ENCODE data around the gene MSX2.
A peak's percentile ranks its signal among the peaks of the same experiment; 100 is the strongest.

MSX2 gene

DNA sequence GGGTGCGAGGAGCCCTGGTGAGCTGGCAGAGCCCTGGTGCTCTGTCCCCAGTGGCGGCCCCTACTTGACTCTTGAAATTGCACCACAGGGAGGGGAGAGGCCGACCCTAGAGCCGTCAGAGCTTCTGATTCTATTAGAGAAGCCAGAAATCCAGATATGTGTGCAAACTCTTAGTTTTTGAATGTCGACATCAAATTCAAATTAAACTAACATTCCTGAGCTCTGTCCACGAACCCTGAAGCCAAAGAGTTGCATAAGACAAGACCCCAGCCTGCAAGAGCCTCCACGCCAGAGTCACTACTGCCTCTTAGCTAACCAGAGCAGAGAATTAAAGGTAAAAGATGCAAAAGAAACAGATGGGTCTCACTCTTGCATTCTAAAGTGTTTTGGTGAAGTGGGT is 29.8 kb upstream of the MSX2 start:
- Histone ChIP-seq H3K9ac (ENCODE audit: low read depth, low read length) (no peak overlapping the region), H3K4me2 (ENCODE audit: low read length) (no peak overlapping the region), H3K27me3 (ENCODE audit: control insufficient read depth, insufficient read depth, low read length) (peaks cover 25% of the 10 kb centered on the region), H3K9me3 (replicated peaks; ENCODE audit: low read length) (no peaks in the 10 kb centered on the region), H3K4me1 (ENCODE audit: control insufficient read depth, insufficient read depth, low read length) (no peaks in the 10 kb centered on the region), H3K36me3 (ENCODE audit: insufficient read depth, low read length) (no peaks in the 10 kb centered on the region), H3K4me3 (ENCODE audit: low read length) (no peak overlapping the region)

DNA sequence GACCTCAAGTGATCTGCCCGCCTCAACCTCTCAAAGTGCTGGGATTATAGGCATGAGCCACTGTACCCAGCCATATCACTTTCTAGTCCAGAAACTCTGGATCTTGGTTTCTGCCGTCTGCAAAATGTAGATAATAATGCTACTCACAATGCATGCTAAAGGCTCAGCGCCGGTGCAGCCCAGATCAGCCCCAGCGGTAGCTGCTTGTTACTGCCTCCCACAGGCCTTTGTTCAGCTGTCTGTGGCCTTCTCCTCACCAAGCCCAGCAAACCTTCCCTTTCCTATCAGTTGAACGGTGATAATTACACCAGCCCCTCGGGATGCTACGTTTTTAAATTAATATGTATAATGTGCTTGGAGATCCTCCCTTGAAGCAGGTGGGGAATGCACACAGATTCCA is 26.2 kb upstream of the MSX2 start:
- H3K9me3 ChIP-seq (replicated peaks; ENCODE audit: low read length): no peaks in the 10 kb centered on the region
- no peak overlapping the region for H3K9ac ChIP-seq (ENCODE audit: low read depth, low read length)
- no peak overlapping the region for H3K4me2 ChIP-seq (ENCODE audit: low read length)
- peaks cover 7% of the 10 kb centered on the region for H3K27me3 ChIP-seq (ENCODE audit: control insufficient read depth, insufficient read depth, low read length)
- H3K4me1 ChIP-seq (ENCODE audit: control insufficient read depth, insufficient read depth, low read length): no peaks in the 10 kb centered on the region
- no peak overlapping the region for H3K4me3 ChIP-seq (ENCODE audit: low read length)
- H3K36me3 ChIP-seq (ENCODE audit: insufficient read depth, low read length): no peaks in the 10 kb centered on the region

DNA sequence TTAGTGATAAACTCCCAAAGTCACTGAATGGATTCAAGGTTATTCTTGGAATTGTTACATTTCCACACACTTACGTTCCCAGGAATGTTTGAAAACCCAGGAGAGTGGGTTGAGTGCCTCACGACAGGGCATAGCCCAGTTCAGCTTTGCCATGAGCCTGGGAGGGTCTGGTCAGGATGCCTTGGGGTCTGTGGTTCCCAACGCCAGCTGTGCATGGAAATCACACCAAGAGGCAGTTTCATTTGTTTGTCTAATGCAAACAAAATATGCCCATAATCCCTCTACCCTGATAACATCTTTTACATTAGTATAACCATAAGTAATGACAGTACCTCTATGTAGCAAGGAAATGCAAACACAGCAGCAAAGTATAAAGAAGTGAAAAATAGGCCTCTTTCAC is 25.3 kb upstream of the MSX2 start:
- no peak overlapping the region for H3K9ac ChIP-seq (ENCODE audit: low read depth, low read length)
- no peaks in the 10 kb centered on the region for H3K36me3 ChIP-seq (ENCODE audit: insufficient read depth, low read length)
- peaks cover 1% of the 10 kb centered on the region for H3K27me3 ChIP-seq (ENCODE audit: control insufficient read depth, insufficient read depth, low read length)
- no peaks in the 10 kb centered on the region for H3K4me1 ChIP-seq (ENCODE audit: control insufficient read depth, insufficient read depth, low read length)
- no peak overlapping the region for H3K4me3 ChIP-seq (ENCODE audit: low read length)
- H3K4me2 ChIP-seq (ENCODE audit: low read length): no peak overlapping the region
- no peaks in the 10 kb centered on the region for H3K9me3 ChIP-seq (replicated peaks; ENCODE audit: low read length)

DNA sequence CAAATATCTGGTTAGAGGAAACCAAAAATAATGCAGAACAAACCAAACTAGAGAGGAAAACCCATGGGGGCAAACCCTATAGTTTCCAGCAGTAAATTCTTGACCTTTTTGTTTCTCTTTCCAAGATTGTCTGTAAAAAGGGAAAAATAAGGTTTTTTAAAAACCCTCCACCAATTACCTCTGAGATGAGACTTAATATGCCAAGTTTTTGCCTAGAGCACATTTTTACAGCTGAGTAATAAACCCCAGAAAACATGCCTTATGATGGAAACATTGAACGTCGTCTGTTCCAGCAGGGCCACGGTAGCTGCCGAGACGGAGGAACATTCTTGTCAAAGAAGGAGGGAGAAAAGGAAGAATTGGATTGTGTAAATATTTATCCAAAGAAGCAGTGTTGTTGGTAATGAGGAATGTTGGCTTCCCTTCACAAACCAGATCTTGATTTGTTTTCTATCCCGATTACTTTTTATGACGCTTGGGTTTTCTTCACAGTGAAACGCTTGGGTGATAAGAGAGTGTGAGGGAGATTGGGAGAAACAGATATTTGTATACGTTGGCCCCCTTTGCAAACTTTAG is 17.3 kb upstream of the MSX2 start:
- Histone ChIP-seq H3K27me3 (ENCODE audit: control insufficient read depth, insufficient read depth, low read length) (peaks cover 26% of the 10 kb centered on the region), H3K4me3 (ENCODE audit: low read length) (no peak overlapping the region), H3K4me2 (ENCODE audit: low read length) (no peak overlapping the region), H3K36me3 (ENCODE audit: insufficient read depth, low read length) (no peaks in the 10 kb centered on the region), H3K9me3 (replicated peaks; ENCODE audit: low read length) (no peaks in the 10 kb centered on the region), H3K4me1 (ENCODE audit: control insufficient read depth, insufficient read depth, low read length) (no peaks in the 10 kb centered on the region), H3K9ac (ENCODE audit: low read depth, low read length) (no peak overlapping the region)

DNA sequence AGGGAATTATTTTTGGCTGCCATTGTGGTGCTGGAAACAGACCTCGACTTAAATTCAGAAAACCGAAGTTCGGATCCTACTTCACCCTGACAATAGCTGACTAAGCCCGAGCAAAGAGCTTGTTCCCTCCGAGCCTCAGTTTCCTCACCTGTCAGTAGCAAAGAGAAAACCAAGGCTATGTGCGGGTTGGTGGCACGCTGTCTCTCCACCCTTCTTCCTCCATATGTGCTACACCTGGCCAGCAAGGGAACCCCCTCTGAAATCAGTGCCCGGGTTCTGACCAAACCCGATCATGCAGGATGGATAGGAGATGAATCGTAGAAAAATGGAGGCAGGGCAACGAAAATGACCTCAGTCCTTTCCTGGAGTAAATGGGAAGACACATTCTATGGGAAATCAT is 16.7 kb upstream of the MSX2 start:
- H3K36me3 ChIP-seq (ENCODE audit: insufficient read depth, low read length): no peaks in the 10 kb centered on the region
- H3K9ac ChIP-seq (ENCODE audit: low read depth, low read length): no peak overlapping the region
- no peak overlapping the region for H3K4me3 ChIP-seq (ENCODE audit: low read length)
- H3K4me1 ChIP-seq (ENCODE audit: control insufficient read depth, insufficient read depth, low read length): no peaks in the 10 kb centered on the region
- H3K9me3 ChIP-seq (replicated peaks; ENCODE audit: low read length): no peaks in the 10 kb centered on the region
- H3K27me3 ChIP-seq (ENCODE audit: control insufficient read depth, insufficient read depth, low read length): peaks cover 26% of the 10 kb centered on the region
- H3K4me2 ChIP-seq (ENCODE audit: low read length): no peak overlapping the region

DNA sequence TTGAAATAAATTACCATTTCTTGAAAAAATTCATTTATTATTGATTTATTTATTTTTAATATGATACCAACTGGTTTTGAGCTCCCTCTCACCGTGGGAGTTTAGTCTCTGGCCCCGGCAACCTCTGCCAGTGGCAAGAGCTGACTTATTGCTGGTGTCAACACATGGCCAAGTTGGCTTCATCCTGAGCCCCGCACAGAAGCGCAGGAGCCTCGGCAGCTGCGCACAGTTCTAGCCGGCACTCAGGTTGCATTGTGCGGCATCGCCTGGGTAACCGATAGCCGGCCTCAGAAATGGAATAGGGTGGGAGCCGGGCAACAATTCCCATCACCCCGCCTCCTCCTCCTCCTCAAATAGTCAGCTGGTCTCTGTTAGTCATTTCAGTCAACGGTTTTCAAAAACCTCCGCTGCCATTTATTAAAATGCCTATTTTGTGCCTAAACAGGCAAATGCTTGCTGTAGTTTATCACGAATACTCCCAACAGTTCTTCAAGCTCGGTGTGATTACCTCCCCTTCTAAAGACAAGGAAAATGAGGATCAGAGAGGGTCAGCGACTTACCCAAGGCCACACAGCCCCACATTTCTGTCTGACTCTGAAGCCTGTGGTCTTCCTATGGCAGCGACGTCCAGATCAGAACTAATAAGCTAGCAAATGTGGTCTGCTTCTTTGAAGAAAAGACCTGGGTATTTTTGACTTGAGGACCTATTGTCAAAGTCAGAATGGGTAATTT is 15.7 kb upstream of the MSX2 start:
- no peak overlapping the region for H3K9ac ChIP-seq (ENCODE audit: low read depth, low read length)
- H3K36me3 ChIP-seq (ENCODE audit: insufficient read depth, low read length): no peaks in the 10 kb centered on the region
- H3K4me3 ChIP-seq (ENCODE audit: low read length): no peak overlapping the region
- H3K9me3 ChIP-seq (replicated peaks; ENCODE audit: low read length): no peaks in the 10 kb centered on the region
- H3K4me1 ChIP-seq (ENCODE audit: control insufficient read depth, insufficient read depth, low read length): no peaks in the 10 kb centered on the region
- no peak overlapping the region for H3K4me2 ChIP-seq (ENCODE audit: low read length)
- H3K27me3 ChIP-seq (ENCODE audit: control insufficient read depth, insufficient read depth, low read length): peaks cover 26% of the 10 kb centered on the region

DNA sequence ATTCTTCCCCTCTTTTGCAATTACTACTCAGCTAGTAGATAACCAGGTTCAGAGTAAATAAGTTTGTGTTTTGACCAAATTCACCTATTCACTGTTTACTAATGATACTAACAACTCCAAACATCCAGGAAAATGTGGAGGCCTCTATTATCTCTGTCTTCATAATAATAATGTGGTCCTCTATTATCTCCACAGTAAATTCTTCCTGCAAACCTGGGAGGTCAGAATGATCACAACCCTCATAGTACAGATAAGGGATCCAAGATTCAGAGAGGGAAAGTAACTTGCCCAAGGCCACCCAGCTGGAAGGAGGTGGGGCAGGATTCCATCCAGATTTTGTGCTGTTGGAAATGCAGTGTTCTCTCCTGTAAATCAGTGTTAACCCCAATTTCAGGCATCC is 9.6 kb upstream of the MSX2 start:
- H3K36me3 ChIP-seq (ENCODE audit: insufficient read depth, low read length): no peaks in the 10 kb centered on the region
- no peaks in the 10 kb centered on the region for H3K4me1 ChIP-seq (ENCODE audit: control insufficient read depth, insufficient read depth, low read length)
- H3K4me2 ChIP-seq (ENCODE audit: low read length): no peak overlapping the region
- H3K4me3 ChIP-seq (ENCODE audit: low read length): no peak overlapping the region
- H3K27me3 ChIP-seq (ENCODE audit: control insufficient read depth, insufficient read depth, low read length): peaks cover 32% of the 10 kb centered on the region
- no peak overlapping the region for H3K9ac ChIP-seq (ENCODE audit: low read depth, low read length)
- no peaks in the 10 kb centered on the region for H3K9me3 ChIP-seq (replicated peaks; ENCODE audit: low read length)

DNA sequence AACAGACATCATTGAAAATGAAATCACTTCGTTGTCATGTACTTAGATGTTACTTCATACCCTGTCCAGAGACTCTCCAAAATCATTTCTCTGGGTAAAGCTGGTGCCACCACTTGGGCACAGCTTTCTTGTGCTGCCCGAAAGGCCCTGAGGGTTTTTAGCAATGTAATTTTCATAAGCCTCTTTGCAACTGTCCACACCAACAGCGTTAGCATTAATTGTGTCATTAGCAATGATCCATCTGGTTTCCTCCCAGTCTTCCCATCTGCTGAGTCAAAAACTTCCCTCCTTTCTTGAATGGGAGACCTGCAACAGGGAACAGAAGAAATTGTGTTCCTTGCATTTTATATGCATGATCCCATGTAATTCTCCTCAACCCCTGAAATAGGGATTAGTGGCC is 8.6 kb upstream of the MSX2 start:
- no peak overlapping the region for H3K4me2 ChIP-seq (ENCODE audit: low read length)
- no peaks in the 10 kb centered on the region for H3K36me3 ChIP-seq (ENCODE audit: insufficient read depth, low read length)
- H3K27me3 ChIP-seq (ENCODE audit: control insufficient read depth, insufficient read depth, low read length): peaks cover 40% of the 10 kb centered on the region
- no peaks in the 10 kb centered on the region for H3K9me3 ChIP-seq (replicated peaks; ENCODE audit: low read length)
- H3K4me1 ChIP-seq (ENCODE audit: control insufficient read depth, insufficient read depth, low read length): no peaks in the 10 kb centered on the region
- no peak overlapping the region for H3K9ac ChIP-seq (ENCODE audit: low read depth, low read length)
- H3K4me3 ChIP-seq (ENCODE audit: low read length): no peak overlapping the region

DNA sequence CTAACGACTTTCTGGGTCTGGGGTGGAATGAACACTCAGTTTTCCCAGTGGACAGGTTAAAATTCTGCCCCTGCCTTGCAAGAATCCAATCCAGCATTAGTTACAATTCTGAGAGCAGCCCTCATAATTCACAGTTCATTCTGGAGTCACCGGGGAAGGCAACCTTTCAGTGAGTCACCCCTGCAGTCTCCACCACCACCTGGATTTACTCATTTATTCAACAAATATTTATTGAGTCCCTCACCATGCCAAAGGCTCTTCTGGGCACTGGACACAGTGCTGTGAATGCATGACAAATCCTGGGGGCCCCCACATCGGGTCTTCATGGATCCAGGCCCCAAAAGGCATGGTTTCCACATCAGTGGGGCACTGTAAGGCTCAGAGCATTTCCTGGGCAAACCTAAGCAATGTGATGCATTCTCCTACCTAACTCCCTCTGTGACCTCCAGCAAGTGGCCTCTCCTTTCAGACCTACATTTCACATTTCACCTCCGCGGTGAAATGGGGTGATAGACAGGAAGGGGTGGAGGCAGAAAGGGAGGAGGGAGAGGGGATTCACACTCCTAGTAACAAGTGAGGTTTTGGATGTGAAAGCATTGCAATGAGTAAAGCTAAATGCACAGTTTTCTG is 6.4 kb upstream of the MSX2 start:
- Histone ChIP-seq H3K4me2 (ENCODE audit: low read length) (no peak overlapping the region), H3K9me3 (replicated peaks; ENCODE audit: low read length) (no peaks in the 10 kb centered on the region), H3K4me1 (ENCODE audit: control insufficient read depth, insufficient read depth, low read length) (no peaks in the 10 kb centered on the region), H3K36me3 (ENCODE audit: insufficient read depth, low read length) (no peaks in the 10 kb centered on the region), H3K27me3 (ENCODE audit: control insufficient read depth, insufficient read depth, low read length) (peaks cover 59% of the 10 kb centered on the region), H3K9ac (ENCODE audit: low read depth, low read length) (no peak overlapping the region), H3K4me3 (ENCODE audit: low read length) (no peak overlapping the region)

DNA sequence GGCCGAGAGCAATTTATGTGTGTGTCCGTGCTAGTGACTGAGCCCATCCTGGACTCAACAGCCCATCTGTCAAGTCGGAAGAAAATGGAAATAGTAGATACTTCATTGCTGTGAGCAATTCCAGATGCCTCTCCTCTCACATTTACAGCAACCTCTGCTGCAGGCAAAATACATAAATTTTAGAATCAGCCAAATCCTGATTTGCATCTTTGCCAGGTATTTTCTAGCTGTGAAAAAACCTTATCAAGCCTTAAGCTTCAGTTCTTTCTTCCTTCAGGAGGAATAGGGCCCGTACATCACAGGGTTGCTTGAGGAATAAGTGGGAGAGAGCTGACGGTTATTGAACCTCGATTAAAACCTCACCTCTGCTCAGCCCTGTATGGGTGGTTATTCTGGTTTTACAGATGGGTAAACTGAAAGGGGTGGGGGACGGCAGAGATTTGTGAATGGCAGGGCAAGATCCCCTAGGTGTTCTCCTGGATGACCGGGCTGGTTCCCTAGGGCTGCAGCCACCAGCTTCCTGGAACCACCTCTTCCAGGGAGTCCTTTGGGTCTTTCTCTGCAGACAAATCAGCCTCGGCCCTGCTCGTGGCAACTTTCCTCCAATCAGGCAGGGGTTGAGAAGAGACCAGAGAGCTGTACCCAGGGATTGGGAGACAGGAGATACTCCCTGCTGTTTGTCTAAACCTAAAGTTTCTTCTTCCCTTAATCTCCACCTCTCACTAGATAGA is 5.3 kb upstream of the MSX2 start:
- Histone ChIP-seq H3K36me3 (ENCODE audit: insufficient read depth, low read length) (no peaks in the 10 kb centered on the region), H3K4me1 (ENCODE audit: control insufficient read depth, insufficient read depth, low read length) (peaks cover 5% of the 10 kb centered on the region), H3K9ac (ENCODE audit: low read depth, low read length) (no peak overlapping the region), H3K4me3 (ENCODE audit: low read length) (no peak overlapping the region), H3K27me3 (ENCODE audit: control insufficient read depth, insufficient read depth, low read length) (peaks cover 65% of the 10 kb centered on the region), H3K4me2 (ENCODE audit: low read length) (no peak overlapping the region), H3K9me3 (replicated peaks; ENCODE audit: low read length) (no peaks in the 10 kb centered on the region)

DNA sequence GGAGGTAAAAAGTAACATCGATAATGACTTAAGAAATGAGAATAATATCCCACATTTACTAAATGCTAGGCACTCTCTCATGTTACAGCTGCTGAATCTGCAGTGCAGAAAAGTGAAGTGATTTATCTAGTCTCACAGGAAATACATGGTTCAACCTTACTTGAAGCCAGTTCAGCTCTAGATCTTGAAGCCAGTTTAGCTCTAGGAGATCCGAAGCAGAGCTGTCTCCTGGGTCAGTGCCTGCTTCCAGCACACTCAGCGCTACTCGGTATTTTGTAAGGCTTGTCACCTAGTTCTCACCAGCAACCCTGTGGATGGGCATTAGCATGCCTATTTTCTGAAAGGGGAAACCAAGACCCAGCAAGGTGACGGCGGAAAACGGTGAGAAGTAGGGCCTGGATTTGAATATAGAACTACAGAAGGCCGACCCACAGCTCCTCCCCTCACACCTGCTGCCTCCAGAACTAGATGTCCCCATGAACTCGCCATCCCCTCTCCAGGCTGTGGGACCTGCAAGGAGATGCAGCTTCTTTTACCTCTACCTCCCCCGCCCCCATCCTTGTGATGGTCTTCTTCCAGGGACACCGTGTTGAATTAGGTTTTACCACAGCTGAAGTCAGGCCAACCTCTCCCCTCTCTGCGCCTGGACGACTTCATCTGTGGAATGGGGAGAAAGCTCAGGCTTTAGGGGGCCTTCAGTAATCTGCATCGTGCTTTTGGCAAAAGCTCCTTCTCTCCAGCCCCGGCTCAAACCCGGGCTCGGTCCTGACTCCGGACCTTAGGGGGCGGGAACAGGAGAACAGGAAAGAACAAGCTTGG is 4.4 kb upstream of the MSX2 start:
- no peaks in the 10 kb centered on the region for H3K9me3 ChIP-seq (replicated peaks; ENCODE audit: low read length)
- peaks cover 60% of the 10 kb centered on the region for H3K27me3 ChIP-seq (ENCODE audit: control insufficient read depth, insufficient read depth, low read length)
- peak overlapping the region; percentile 55 for H3K4me3 ChIP-seq (ENCODE audit: low read length)
- no peak overlapping the region for H3K9ac ChIP-seq (ENCODE audit: low read depth, low read length)
- peak overlapping the region; percentile 65 for H3K4me2 ChIP-seq (ENCODE audit: low read length)
- H3K4me1 ChIP-seq (ENCODE audit: control insufficient read depth, insufficient read depth, low read length): peaks cover 5% of the 10 kb centered on the region
- no peaks in the 10 kb centered on the region for H3K36me3 ChIP-seq (ENCODE audit: insufficient read depth, low read length)
